ENCODE results near the gene EMILIN3.

DNA sequence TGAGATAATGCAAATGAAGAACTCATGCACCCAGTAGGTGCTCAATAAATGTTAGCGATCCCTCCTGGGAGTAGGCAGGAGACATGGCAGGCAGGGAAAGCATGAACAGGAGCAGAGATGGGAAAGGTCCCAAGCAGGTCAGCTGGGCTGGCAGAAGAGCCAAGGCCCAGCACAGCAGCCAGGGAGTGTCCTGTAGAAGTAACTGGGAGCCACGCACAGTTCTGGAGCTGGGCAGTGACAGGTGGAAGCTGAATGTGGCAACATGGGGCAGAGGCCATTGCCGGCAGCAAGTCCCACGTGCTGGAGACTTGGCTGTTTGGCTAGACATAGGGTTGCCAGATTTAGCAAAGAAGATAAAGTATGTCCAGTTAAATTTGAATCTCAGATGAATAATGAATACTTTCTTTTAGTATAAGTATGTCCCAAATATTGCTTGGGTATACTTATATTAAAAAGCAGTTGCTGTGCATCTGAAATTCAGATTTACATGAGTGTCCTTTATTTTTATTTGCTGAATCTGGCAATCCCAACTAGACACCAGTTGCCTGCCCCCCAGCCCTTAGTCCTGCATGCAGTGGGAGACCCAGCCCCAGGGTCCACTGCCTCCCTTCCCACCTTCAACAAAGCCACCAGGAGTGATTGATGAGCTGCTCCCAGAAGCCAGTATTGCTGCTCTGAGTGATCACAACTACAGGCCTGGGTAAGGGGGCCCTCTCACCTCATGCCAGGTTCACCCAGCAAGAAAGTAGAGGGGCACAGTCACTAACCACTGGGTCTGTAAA is 29.7 kb downstream of the EMILIN3 start:
- TF ChIP-seq POLR2AphosphoS5 (IDR thresholded peaks at IDR 0.05), result no peak
- TF ChIP-seq, protein P1, sequence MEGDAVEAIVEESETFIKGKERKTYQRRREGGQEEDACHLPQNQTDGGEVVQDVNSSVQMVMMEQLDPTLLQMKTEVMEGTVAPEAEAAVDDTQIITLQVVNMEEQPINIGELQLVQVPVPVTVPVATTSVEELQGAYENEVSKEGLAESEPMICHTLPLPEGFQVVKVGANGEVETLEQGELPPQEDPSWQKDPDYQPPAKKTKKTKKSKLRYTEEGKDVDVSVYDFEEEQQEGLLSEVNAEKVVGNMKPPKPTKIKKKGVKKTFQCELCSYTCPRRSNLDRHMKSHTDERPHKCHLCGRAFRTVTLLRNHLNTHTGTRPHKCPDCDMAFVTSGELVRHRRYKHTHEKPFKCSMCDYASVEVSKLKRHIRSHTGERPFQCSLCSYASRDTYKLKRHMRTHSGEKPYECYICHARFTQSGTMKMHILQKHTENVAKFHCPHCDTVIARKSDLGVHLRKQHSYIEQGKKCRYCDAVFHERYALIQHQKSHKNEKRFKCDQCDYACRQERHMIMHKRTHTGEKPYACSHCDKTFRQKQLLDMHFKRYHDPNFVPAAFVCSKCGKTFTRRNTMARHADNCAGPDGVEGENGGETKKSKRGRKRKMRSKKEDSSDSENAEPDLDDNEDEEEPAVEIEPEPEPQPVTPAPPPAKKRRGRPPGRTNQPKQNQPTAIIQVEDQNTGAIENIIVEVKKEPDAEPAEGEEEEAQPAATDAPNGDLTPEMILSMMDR (IDR thresholded peaks at IDR 0.05), result no peak
- no peak for TF ChIP-seq POLR2A (IDR thresholded peaks at IDR 0.05)
- no peak for TF ChIP-seq EP300 (IDR thresholded peaks at IDR 0.05)

All from sigmoid colon (tissue), 4 donors.